Esophagus squamous epithelium (tissue), 4 donors: Measurements from ENCODE around the gene A4GNT.

Source experiments
- POLR2A ChIP-seq, 4 donors: fragments of 450-650 bp; IDR thresholded peaks; one replicate each; pipeline ENCODE4 v1.6.1; 2017; ENCODE audit warnings: antibody characterized with exemption in 4 of 4, mild to moderate bottlenecking in 4 of 4, moderate library complexity in 3 of 4
- TF ChIP-seq, protein P1 (sequence below), 6 experiments: fragments of 450-650 bp in 4 of 6; fragments of 200-600 bp in 2 of 6; sonication (generic) in 2 of 6; IDR thresholded peaks; one replicate each; pipeline ENCODE4 v1.5.1; 2016 to 2019; ENCODE audit warnings: antibody characterized with exemption in 6 of 6, mild to moderate bottlenecking in 4 of 6, moderate library complexity in 4 of 6

DNA sequence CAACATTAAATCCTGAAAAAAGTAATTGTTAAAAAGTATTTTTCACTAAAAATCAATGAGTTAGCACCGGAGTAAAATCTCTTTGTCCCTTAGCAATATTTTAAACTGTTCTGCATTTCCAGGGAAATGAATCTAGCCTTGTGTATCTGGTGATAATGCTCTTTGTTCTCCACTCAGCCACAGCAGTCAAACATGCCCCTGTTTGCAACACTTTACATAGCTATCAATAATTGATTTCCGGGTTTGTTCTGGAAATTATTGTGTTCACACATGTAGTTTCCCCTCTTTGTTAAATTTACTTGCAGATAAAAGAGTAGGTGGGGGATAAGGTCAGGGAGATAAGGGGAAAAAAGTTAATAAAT is 3.6 kb upstream of the A4GNT start:
- TF ChIP-seq POLR2A (IDR thresholded peaks at IDR 0.05), result no peak
- TF ChIP-seq, protein P1, sequence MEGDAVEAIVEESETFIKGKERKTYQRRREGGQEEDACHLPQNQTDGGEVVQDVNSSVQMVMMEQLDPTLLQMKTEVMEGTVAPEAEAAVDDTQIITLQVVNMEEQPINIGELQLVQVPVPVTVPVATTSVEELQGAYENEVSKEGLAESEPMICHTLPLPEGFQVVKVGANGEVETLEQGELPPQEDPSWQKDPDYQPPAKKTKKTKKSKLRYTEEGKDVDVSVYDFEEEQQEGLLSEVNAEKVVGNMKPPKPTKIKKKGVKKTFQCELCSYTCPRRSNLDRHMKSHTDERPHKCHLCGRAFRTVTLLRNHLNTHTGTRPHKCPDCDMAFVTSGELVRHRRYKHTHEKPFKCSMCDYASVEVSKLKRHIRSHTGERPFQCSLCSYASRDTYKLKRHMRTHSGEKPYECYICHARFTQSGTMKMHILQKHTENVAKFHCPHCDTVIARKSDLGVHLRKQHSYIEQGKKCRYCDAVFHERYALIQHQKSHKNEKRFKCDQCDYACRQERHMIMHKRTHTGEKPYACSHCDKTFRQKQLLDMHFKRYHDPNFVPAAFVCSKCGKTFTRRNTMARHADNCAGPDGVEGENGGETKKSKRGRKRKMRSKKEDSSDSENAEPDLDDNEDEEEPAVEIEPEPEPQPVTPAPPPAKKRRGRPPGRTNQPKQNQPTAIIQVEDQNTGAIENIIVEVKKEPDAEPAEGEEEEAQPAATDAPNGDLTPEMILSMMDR (IDR thresholded peaks at IDR 0.05), result no peak
